IMR-90 (cell line): ENCODE data around the gene RPL36. TPM values are rescaled to one million over a fixed set of nuclear protein-coding genes. Genes with fewer than 3 reads are reported as not detected.

Source experiments
- ATAC-seq: fragments of 200-7000 bp; cut with Tn5 transposase; 2 replicates; pipeline ENCODE4 v1.9.1; 2020; ENCODE audit warnings: low read depth, mild to moderate bottlenecking, moderate library complexity
- BruUV-seq: library from RNA; stranded (reverse); fragments of 400-500 nt; replicated peaks from 2 replicates; lab custom pipeline; 2021; lab: Mats Ljungman, UMichigan
- CTCF ChIA-PET: fragments of 300-600 bp; formaldehyde crosslinking; extraction: SDS; loops from one replicate; lab custom pipeline; 2021; ENCODE audit warnings: antibody characterized with exemption; lab: Yijun Ruan, JAX
- POLR2A ChIA-PET: fragments of 300-600 bp; sonication (Branson Sonifier 250); formaldehyde crosslinking; loops from one replicate; lab custom pipeline; 2022; ENCODE audit warnings: antibody characterized with exemption; ENCODE audit not compliant: unreplicated experiment; lab: Charles Lee
- DNase-seq: peaks from one replicate; pipeline ENCODE4 v3.0.0; 2013
- H2AFZ ChIP-seq: replicated peaks from 2 replicates; pipeline ENCODE3; 2013; ENCODE audit warnings: low read length, mild to moderate bottlenecking; ENCODE audit not compliant: poor library complexity
- H2AK5ac ChIP-seq: 2 replicates; pipeline ENCODE4 v1.6.1; 2013; ENCODE audit warnings: low read depth, low read length, inconsistent platforms
- H2AK9ac ChIP-seq: replicated peaks from 2 replicates; pipeline ENCODE3; 2013; ENCODE audit warnings: mild to moderate bottlenecking, low read depth, low read length, moderate library complexity; ENCODE audit not compliant: poor library complexity
- H2BK120ac ChIP-seq: 2 replicates; pipeline ENCODE4 v1.6.1; 2013; ENCODE audit warnings: low read depth, low read length, inconsistent platforms
- H2BK15ac ChIP-seq: 3 replicates; pipeline ENCODE4 v1.6.1; 2013; ENCODE audit warnings: low read depth, low read length, inconsistent platforms
- H2BK20ac ChIP-seq: 2 replicates; pipeline ENCODE4 v1.6.1; 2013; ENCODE audit warnings: low read depth, mild to moderate bottlenecking, inconsistent platforms, low read length, moderate library complexity
- H2BK5ac ChIP-seq: 2 replicates; pipeline ENCODE4 v1.6.1; 2013; ENCODE audit warnings: mild to moderate bottlenecking, low read depth, low read length, inconsistent platforms; ENCODE audit not compliant: poor library complexity, severe bottlenecking
- H3K14ac ChIP-seq: replicated peaks from 2 replicates; pipeline ENCODE4 v1.6.1; 2013; ENCODE audit warnings: low read depth, low read length, inconsistent platforms
- H3K18ac ChIP-seq: 2 replicates; pipeline ENCODE4 v1.6.1; 2013; ENCODE audit warnings: low read depth, low read length, control low read depth
- H3K23ac ChIP-seq: 2 replicates; pipeline ENCODE4 v1.6.1; 2013; ENCODE audit warnings: low read depth, low read length, inconsistent platforms
- H3K27ac ChIP-seq: 2 replicates; pipeline ENCODE4 v1.5.1; 2013; ENCODE audit warnings: mild to moderate bottlenecking, control low read depth, low read length; ENCODE audit not compliant: insufficient read depth
- H3K27me3 ChIP-seq: 2 replicates; pipeline ENCODE4 v1.6.1; 2013; ENCODE audit warnings: low read length; ENCODE audit not compliant: control insufficient read depth, insufficient read depth
- H3K36me3 ChIP-seq: 2 replicates; pipeline ENCODE4 v1.6.1; 2013; ENCODE audit warnings: low read length, mixed read lengths; ENCODE audit not compliant: control insufficient read depth, insufficient read depth
- H3K4ac ChIP-seq: 2 replicates; pipeline ENCODE4 v1.6.1; 2013; ENCODE audit warnings: low read depth, low read length, inconsistent platforms
- H3K4me1 ChIP-seq: 2 replicates; pipeline ENCODE4 v1.6.1; 2013; ENCODE audit warnings: low read length, mixed read lengths; ENCODE audit not compliant: control insufficient read depth, insufficient read depth
- H3K4me2 ChIP-seq: 2 replicates; pipeline ENCODE4 v1.6.1; 2013; ENCODE audit warnings: low read depth, mild to moderate bottlenecking, control low read depth, low read length, moderate library complexity
- H3K4me3 ChIP-seq: 2 replicates; pipeline ENCODE4 v1.5.1; 2013; ENCODE audit warnings: low read depth, mild to moderate bottlenecking, control low read depth, low read length, moderate library complexity; ENCODE audit not compliant: insufficient read depth
- H3K56ac ChIP-seq: 2 replicates; pipeline ENCODE4 v1.6.1; 2013; ENCODE audit warnings: low read length, inconsistent platforms; ENCODE audit not compliant: insufficient read depth; ENCODE audit errors: extremely low read depth
- H3K79me1 ChIP-seq, 2 experiments: 2 replicates each; pipeline ENCODE4 v1.6.1; 2013; ENCODE audit warnings: low read length in 2 of 2, inconsistent platforms in 1 of 2, low read depth in 1 of 2
- H3K9ac ChIP-seq: 2 replicates; pipeline ENCODE4 v1.6.1; 2013; ENCODE audit warnings: low read depth, low read length, control low read depth
- H3K9me1 ChIP-seq: 2 replicates; pipeline ENCODE4 v1.6.1; 2013; ENCODE audit warnings: low read length, inconsistent platforms; ENCODE audit not compliant: insufficient read depth
- H3K9me3 ChIP-seq: 2 replicates; pipeline ENCODE4 v1.6.1; 2013; ENCODE audit warnings: low read length; ENCODE audit not compliant: control insufficient read depth, insufficient read depth
- H4K20me1 ChIP-seq: 2 replicates; pipeline ENCODE4 v1.6.1; 2013; ENCODE audit warnings: low read length, inconsistent platforms; ENCODE audit not compliant: insufficient read depth
- H4K5ac ChIP-seq: 2 replicates; pipeline ENCODE4 v1.6.1; 2013; ENCODE audit warnings: mild to moderate bottlenecking, low read depth, low read length, control low read depth
- H4K8ac ChIP-seq, 2 experiments: 2 replicates each; pipeline ENCODE4 v1.6.1; 2013; ENCODE audit warnings: low read depth in 2 of 2, low read length in 2 of 2, control low read depth in 1 of 2, inconsistent platforms in 1 of 2
- H4K91ac ChIP-seq: 2 replicates; pipeline ENCODE4 v1.6.1; 2013; ENCODE audit warnings: low read depth, low read length, inconsistent platforms; ENCODE audit not compliant: insufficient read depth
- CHD1 ChIP-seq: IDR thresholded peaks from 2 replicates; pipeline ENCODE4 v1.6.1; 2012; ENCODE audit warnings: low read depth, low read length, improper control_type of control experiment
- NFE2L2 ChIP-seq: fragments of 150-350 bp; IDR thresholded peaks from 2 replicates; pipeline ENCODE4 v1.6.1; 2016; ENCODE audit warnings: low read depth, mild to moderate bottlenecking, low read length
- RAD21 ChIP-seq: IDR thresholded peaks from 2 replicates; pipeline ENCODE4 v1.6.1; 2012; ENCODE audit warnings: low read length, improper control_type of control experiment
- RFX5 ChIP-seq: IDR thresholded peaks from 2 replicates; pipeline ENCODE4 v1.8.0; 2012; ENCODE audit warnings: low read depth, mild to moderate bottlenecking, low read length, moderate library complexity
- WGBS, 2 experiments: methylation state at CpG; one replicate each; pipeline versions ENCODE4 v1.1.5 to v1.1.7; 2013; ENCODE audit warnings: missing lambda C conversion rate in 2 of 2; ENCODE audit not compliant: insufficient read length in 1 of 2; ENCODE audit errors: extremely low coverage in 2 of 2; 5-methylcytosine and 5-hydroxymethylcytosine counted together
- dilution Hi-C: fragments of 300-500 bp; cut with HindIII; formaldehyde crosslinking; loops from one replicate; pipeline ENCODE4 v1.14.3; 2018; ENCODE audit warnings: low sequenced_read_pairs; ENCODE audit not compliant: unreplicated experiment
- in situ Hi-C: fragments of 300-500 bp; cut with MboI; formaldehyde crosslinking; loops from 3 replicates; pipeline ENCODE4 v1.14.3; 2019; ENCODE audit warnings: low sequenced_read_pairs, inconsistent platforms, mixed read lengths
- intact Hi-C: fragments of 100-400 bp; cut with micrococcal nuclease; formaldehyde crosslinking; loops from 2 replicates; pipeline ENCODE4 v1.10.0; 2022
- polyA plus RNA-seq, 3 experiments: library from polyadenylated mRNA; depleted of rRNA; stranded (reverse); fragments of >200 nt; gene quantifications; 2 replicates each; pipeline ENCODE4 v1.2.3, GENCODE V29; 2012; ENCODE audit warnings: low replicate concordance in 1 of 3
- total RNA-seq: library from RNA; depleted of rRNA; stranded (reverse); fragments of >200 nt; gene quantifications from 2 replicates; pipeline ENCODE4 v1.2.3, GENCODE V29; 2012
- TF ChIP-seq, protein P1 (sequence below): conservative IDR thresholded peaks from 2 replicates; pipeline ENCODE4 v1.5.1; 2012; ENCODE audit warnings: mild to moderate bottlenecking, low read depth, low read length, improper control_type of control experiment

Gene RPL36
- total and polyA plus RNA-seq, 2 of the 4 experiments (the other 2 are of a cell fraction): 232 to 757 TPM

DNA sequence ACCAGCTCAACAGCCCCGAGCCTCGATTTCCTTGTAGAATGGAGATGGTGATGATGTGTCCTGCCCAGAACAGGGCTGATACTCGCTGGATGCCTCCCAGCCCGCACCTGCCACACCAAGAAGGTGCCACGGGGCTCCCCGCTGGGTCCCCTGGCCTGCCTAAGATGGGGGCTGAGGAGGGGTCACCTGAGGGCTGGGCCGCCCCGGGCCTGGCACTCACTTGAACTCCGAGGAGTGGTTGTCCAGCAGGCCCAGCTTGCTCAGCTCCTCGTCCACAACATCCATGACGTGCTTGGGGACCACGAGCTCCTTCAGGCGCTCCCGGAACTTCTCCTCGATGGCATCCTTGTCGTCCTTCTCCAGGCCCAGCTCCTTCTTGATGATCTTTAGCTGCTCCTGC is 15.5 kb downstream of the RPL36 start:
- intact Hi-C loops (no loop called here), in situ Hi-C loops (no loop called here), dilution Hi-C loops (no loop called here)
- ChIA-PET CTCF (interaction anchor here (1.0 kb wide), 1 partner anchor 16 kb away, joined by 5 read pairs; the partner anchor contains the start of gene RPL36), POLR2A (no interaction called here)
- peaks cover 6 to 39% of the 10 kb centered on the region in 2 experiments; a peak in 3 of 4 replicates for H3K79me1 ChIP-seq
- no peak overlapping the region for H4K8ac ChIP-seq
- no peak overlapping the region for H2BK20ac ChIP-seq
- H4K91ac ChIP-seq: no peak overlapping the region
- no peak overlapping the region for H3K18ac ChIP-seq
- H2BK120ac ChIP-seq: no peak overlapping the region
- no peak overlapping the region for H2BK15ac ChIP-seq
- no peaks in the 10 kb centered on the region for H3K27me3 ChIP-seq
- peaks cover 60% of the 10 kb centered on the region for H3K36me3 ChIP-seq
- BruUV-seq: no TSS peak
- WGBS, 2 experiments: 100% methylated on average over 5 of the region's 16 CpGs; no CpG with 5 or more reads in 1 of the 2 experiments
- H2AFZ ChIP-seq: no peak overlapping the region
- H4K20me1 ChIP-seq: peaks cover 24% of the 10 kb centered on the region
- H2BK5ac ChIP-seq: no peak overlapping the region
- no peak for TF ChIP-seq CHD1
- TF ChIP-seq, protein P1, sequence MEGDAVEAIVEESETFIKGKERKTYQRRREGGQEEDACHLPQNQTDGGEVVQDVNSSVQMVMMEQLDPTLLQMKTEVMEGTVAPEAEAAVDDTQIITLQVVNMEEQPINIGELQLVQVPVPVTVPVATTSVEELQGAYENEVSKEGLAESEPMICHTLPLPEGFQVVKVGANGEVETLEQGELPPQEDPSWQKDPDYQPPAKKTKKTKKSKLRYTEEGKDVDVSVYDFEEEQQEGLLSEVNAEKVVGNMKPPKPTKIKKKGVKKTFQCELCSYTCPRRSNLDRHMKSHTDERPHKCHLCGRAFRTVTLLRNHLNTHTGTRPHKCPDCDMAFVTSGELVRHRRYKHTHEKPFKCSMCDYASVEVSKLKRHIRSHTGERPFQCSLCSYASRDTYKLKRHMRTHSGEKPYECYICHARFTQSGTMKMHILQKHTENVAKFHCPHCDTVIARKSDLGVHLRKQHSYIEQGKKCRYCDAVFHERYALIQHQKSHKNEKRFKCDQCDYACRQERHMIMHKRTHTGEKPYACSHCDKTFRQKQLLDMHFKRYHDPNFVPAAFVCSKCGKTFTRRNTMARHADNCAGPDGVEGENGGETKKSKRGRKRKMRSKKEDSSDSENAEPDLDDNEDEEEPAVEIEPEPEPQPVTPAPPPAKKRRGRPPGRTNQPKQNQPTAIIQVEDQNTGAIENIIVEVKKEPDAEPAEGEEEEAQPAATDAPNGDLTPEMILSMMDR: no peak
- TF ChIP-seq RAD21: no peak
- TF ChIP-seq RFX5: no peak
- TF ChIP-seq NFE2L2: no peak
- no peak overlapping the region for H2AK9ac ChIP-seq
- H3K9ac ChIP-seq: no peak overlapping the region
- ATAC-seq: no peak
- H3K27ac ChIP-seq: no peak overlapping the region
- H3K4ac ChIP-seq: no peak overlapping the region
- H3K4me1 ChIP-seq: 0 out of 2 replicates have a peak, but pooled peaks cover 2% of the 10 kb centered on the region
- no peak overlapping the region for H3K14ac ChIP-seq
- no peaks in the 10 kb centered on the region for H3K9me3 ChIP-seq
- H3K9me1 ChIP-seq: 0 out of 2 replicates have a peak, but pooled peaks cover 6% of the 10 kb centered on the region
- no peak overlapping the region for H3K4me3 ChIP-seq
- no peak overlapping the region for H3K56ac ChIP-seq
- no peak overlapping the region for H2AK5ac ChIP-seq
- no peak overlapping the region for H3K23ac ChIP-seq
- H3K4me2 ChIP-seq: no peak overlapping the region
- no peak for DNase-seq
- H4K5ac ChIP-seq: no peak overlapping the region
